Cardiac fibroblast (primary cell): ENCODE measurements around the gene GCGR.

Source experiments
- DNase-seq, 2 donors: peaks; one replicate each; pipeline versions ENCODE4 v3.0.0 to v3.0.0-alpha.2; 2010; ENCODE audit warnings: low read depth in 2 of 2
- H3K4me3 ChIP-seq, 2 donors: replicated peaks in 1 of 2; 1 replicate in 1 of 2; 2 replicates in 1 of 2; pipeline ENCODE4 v1.5.1; 2011; ENCODE audit warnings: low read depth in 2 of 2, low read length in 2 of 2, mild to moderate bottlenecking in 2 of 2, moderate library complexity in 1 of 2
- TF ChIP-seq, protein P1 (sequence below): IDR thresholded peaks from one replicate; pipeline ENCODE4 v1.5.1; 2011; ENCODE audit warnings: low read depth, mild to moderate bottlenecking, low read length, inconsistent platforms

GCGR gene

DNA sequence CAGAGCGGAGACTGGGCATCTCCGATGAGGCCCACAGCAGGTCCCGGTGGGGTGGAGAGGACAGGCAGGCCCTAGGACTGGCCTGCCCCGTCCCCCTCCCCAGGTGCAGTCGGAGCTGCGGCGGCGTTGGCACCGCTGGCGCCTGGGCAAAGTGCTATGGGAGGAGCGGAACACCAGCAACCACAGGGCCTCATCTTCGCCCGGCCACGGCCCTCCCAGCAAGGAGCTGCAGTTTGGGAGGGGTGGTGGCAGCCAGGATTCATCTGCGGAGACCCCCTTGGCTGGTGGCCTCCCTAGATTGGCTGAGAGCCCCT, 9.4 kb downstream of the GCGR start:
- TF ChIP-seq, protein P1, sequence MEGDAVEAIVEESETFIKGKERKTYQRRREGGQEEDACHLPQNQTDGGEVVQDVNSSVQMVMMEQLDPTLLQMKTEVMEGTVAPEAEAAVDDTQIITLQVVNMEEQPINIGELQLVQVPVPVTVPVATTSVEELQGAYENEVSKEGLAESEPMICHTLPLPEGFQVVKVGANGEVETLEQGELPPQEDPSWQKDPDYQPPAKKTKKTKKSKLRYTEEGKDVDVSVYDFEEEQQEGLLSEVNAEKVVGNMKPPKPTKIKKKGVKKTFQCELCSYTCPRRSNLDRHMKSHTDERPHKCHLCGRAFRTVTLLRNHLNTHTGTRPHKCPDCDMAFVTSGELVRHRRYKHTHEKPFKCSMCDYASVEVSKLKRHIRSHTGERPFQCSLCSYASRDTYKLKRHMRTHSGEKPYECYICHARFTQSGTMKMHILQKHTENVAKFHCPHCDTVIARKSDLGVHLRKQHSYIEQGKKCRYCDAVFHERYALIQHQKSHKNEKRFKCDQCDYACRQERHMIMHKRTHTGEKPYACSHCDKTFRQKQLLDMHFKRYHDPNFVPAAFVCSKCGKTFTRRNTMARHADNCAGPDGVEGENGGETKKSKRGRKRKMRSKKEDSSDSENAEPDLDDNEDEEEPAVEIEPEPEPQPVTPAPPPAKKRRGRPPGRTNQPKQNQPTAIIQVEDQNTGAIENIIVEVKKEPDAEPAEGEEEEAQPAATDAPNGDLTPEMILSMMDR = no peak
- DNase-seq = no peak
- H3K4me3 ChIP-seq = no peak overlapping the region

DNA sequence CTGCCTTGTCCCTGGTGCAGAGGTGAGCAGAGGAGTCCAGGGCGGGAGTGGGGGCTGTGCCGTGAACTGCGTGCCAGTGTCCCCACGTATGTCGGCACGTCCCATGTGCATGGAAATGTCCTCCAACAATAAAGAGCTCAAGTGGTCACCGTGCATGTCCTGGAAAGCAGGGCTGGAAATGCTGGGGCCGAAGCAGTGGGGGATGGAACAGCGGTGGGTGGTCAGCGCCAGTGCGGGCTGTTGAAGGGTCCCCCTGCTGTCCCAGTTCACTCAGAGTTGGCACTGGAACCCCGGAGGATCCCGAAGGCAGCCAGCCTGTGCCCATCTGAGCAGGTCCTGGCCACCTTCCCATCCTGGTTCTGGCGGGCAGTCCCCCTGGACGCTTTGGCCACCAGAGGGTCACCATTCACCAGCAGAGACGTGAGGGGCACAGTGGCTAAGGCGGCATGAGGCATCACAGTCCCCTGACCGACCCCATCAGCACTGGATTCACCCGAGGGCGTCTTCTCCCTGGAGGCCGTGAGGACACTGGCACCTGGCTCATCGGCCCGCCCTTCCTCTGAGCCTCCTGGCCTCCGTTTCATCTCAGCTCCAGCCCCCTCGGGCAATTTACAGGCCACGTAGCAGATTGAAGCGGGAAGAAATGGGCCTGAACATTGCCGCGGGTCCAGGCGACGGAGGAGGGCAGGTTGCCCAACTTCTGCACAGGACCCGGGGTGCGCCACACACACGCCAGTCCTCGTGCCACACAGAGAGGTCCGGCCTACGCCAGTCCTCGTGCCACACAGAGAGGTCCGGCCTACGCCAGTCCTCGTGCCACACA, 10.1 kb downstream of the GCGR start:
- TF ChIP-seq, protein P1 = no peak
- H3K4me3 ChIP-seq = no peak overlapping the region
- DNase-seq = no peak

DNA sequence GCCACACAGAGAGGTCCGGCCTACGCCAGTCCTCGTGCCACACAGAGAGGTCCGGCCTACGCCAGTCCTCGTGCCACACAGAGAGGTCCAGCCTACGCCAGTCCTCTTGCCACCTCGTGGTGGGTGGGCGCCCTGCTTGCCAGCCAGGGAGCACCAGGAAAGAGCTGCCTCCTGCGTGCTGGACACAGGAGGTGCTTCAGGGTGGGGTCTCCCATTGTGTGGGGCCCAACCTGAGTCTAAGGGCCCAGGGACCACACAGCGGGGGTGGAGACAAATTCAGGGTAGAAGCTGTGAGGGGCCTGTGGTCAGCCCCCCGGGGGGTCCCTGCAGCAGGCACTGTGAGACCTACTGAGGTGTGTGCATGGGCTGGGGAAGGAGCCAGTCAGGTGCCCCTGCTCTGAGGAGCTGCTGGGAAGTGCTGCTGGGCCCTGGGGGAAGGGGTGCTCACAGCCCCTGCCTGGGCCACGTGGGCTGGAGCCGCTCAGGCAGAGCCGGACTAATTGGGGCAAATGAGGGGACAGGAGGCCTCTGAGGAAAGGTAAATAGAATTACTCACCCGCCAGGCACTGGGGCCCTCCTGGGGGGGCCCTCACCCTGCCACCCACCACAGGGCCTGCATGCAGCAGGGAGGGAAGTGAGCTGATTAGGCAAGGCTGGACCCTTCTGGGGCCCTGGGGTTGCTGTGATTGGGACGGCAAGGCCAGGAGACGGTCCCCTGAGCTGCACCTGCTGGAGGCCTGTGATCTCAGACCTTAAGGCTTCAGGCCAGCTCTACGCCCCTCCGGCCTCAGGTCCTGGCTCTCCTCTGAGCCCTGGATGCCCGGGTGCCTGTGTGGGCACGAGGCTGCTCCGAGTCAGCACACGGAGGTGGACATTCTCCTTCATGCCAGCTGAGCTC, 11.0 kb downstream of the GCGR start:
- TF ChIP-seq, protein P1 = no peak
- no peak overlapping the region for H3K4me3 ChIP-seq
- DNase-seq = no peak

DNA sequence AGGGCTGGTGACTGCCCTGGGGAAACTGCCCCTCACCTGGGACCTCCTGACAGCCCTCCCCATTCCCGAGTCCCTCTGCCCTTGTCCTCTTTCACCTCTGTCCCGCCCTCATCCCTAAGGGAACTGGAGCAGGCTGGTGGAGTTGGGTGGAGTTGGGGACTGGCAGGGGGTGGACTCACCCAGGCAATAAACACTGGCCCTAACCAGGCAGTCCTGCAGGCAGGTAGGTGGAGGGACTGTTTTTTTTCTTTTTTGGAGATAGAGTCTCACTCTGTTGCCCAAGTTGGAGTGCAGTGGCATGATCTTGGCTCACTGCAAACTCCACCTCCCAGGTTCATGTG, 11.7 kb downstream of the GCGR start:
- TF ChIP-seq, protein P1 = no peak
- no peak for DNase-seq
- no peak overlapping the region for H3K4me3 ChIP-seq

DNA sequence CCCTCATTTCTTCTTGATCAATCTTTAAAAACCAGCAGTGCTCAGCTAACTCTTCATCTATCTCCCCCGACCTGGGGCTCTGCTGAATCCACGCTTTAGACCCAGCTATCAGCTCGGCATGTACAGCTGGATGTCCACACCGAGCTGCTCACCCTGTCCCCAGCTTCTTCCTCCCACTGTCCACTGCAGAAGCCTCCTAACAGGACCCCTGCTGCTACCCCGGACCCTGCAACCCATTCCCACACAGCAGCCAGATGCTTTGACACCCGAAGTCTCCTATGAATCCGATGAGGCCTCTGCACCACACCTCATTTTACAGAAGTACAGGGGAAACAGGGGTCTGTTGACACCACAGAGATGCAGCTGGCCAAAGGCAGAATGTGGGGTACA, 13.8 kb downstream of the GCGR start:
- TF ChIP-seq, protein P1 = no peak
- no peak for DNase-seq
- H3K4me3 ChIP-seq = no peak overlapping the region

DNA sequence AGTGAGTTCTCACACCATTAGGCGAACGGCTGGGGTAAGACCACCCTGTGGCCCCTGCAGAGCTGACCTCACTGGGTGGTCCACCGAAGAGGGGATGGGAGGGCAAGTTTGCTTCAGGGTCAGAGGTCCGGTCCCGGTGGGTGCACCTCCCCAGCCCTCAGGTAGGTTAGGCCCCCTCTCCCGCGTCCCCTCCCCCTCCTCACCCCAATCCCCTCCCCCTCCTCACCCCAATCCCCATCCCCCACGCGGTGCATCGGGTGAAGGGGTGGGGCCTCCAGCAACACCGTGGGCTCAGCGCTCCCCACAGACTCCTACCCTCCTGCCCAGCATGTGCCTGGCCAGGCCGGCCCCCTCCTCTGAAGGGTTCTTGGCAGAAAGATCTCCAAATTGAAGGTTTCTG, 15.8 kb downstream of the GCGR start:
- TF ChIP-seq, protein P1 = no peak
- DNase-seq = no peak
- H3K4me3 ChIP-seq = no peak overlapping the region
